ENCODE measurements around the gene LARP1. TPM values are rescaled to one million over a fixed set of nuclear protein-coding genes. Genes with fewer than 3 reads are reported as not detected.
A peak's percentile ranks its signal among the peaks of the same experiment; 100 is the strongest.

The LARP1 gene
- total RNA-seq, 2 experiments from 2014 or later = 225 to 339 TPM

DNA sequence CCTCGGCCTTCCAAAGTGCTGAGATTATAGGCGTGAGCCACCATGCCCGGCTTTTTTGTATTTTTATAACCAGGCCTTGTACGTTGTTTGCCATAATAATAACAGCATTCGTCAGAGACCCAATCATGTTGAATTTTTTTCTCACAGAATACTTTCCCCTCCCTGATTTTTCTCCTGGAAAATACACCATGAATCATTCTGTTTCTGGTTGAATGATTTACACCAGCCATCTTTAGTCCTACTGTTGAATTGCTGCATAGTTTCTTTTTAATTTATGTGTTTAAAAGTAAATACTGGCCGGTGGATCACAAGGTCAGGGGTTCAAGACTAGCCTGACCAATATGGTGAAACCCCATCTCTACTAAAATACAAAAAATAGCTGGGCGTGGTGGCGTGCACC, 106.8 kb downstream of the LARP1 start:
- CTCF ChIA-PET = no interaction called here
- Mint-ChIP-seq H3K4me3 (no peak overlapping the region), H3K27ac (peak overlapping the region; percentile 47), H3K27me3 (no peaks in the 10 kb centered on the region), H3K36me3 (ENCODE audit: low read depth) (peaks cover 64% of the 10 kb centered on the region), H3K9me3 (ENCODE audit: low read depth) (no peaks in the 10 kb centered on the region), H3K4me1 (peaks cover 59% of the 10 kb centered on the region)
- POLR2A ChIA-PET = no interaction called here
- no peak for ATAC-seq
- intact Hi-C loops (cut with DNase I, micrococcal nuclease) = no loop called here
- no peak for DNase-seq

DNA sequence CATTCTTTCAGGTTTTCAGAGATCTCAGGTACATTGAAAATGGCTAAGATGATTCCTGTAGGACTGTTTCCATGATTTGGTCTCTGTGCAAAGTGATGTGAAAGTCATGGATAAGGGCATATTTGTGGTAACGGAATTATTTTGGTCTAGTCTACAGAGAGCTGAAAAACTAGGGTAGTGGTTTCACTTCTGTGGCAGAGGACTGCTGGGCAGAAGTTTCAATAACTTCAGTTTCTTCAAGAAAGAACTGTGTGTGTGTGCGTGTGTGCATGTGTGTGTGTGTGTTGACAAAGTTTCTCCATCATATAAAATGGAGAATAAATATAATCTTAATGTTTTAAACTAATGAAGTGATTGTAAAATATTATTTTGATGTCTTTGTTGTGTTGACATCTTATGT, 107.6 kb downstream of the LARP1 start:
- CTCF ChIA-PET = interaction anchor here (0.9 kb wide), 1 partner anchor 26 kb away, joined by 4 read pairs; no protein-coding TSS in a partner anchor
- Mint-ChIP-seq H3K4me1 (peaks cover 59% of the 10 kb centered on the region), H3K27ac (peak overlapping the region; percentile 77), H3K9me3 (ENCODE audit: low read depth) (no peaks in the 10 kb centered on the region), H3K4me3 (no peak overlapping the region), H3K36me3 (ENCODE audit: low read depth) (peaks cover 67% of the 10 kb centered on the region), H3K27me3 (no peaks in the 10 kb centered on the region)
- ATAC-seq = no peak
- intact Hi-C loops (cut with DNase I, micrococcal nuclease) = no loop called here
- POLR2A ChIA-PET = no interaction called here
- no peak for DNase-seq

DNA sequence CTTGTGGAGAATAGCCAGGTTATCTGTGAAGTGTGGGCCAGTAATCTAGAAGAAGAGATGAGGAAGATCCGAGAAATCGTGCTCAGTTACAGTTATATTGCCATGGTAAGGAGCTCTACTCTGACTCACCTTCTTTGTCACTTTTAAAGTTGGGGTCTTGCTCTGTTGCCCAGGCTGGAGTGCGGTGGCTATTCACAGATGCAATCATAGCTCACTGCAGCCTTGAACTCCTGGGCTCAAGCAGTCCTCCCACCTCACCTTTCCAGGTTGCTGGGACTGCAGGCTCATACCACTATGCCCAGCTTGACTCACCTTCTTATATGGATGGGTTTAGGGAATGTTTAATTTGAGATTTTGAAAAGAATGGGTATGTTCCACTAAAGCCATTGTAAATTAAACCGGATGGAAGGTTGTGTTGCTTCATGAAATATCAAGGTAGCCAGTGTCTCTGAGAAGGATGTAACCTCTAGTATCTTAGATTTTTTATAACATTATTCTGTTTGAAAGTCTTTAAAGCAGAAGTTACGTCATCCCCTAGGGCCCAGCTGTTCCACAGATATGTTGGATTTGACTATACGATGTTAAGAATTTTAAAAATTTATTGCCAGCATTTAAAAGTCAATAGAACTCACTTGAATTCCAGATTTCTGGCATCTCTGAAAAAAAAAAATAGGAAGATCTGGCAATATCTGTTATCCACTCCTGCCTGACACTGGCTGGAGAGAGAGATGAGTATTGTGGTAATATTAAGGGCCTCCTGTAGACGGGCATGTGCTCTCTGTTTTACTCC, 108.3 kb downstream of the LARP1 start:
- Mint-ChIP-seq H3K27me3 (no peaks in the 10 kb centered on the region), H3K9me3 (ENCODE audit: low read depth) (no peaks in the 10 kb centered on the region), H3K4me1 (peaks cover 59% of the 10 kb centered on the region), H3K27ac (peak overlapping the region; percentile 42), H3K4me3 (no peak overlapping the region), H3K36me3 (ENCODE audit: low read depth) (peaks cover 67% of the 10 kb centered on the region)
- ChIA-PET POLR2A (no interaction called here), CTCF (interaction anchor here (0.9 kb wide), 1 partner anchor 25 kb away, joined by 4 read pairs; no protein-coding TSS in a partner anchor)
- intact Hi-C loops (cut with DNase I, micrococcal nuclease) = no loop called here
- ATAC-seq (no peak), DNase-seq (no peak)

DNA sequence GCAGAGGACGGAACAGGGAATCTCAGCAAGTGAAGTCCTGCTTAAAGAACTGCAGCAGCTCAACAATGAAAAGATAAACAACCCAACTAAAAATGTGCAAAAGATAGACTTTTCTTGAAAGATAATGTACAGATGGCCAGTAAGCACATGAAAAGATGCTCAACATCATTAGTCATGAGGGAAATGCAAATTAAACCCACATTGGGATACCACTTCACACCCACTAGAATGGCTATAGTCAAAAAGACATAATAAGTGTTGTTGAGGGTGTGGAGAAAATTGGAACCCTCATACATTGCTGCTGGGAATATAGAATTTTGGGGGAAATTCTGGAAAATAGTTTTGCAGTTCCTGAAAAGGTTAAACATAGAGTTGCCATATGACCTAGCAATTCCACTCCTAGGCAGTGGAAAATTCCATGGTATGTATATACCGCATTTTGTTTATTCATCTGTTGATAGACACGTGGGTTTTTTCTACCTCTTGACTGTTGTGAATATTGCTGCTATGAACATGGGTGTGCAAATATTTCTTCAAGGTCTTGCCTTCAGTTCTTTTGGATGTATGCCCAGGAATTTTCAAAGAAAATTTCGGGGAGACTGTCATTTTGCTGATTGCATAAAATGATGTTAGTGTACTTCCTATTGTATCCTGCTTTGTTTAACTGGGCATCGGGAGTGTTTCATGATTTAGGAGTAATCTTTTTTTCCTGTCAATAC, 110.4 kb downstream of the LARP1 start:
- CTCF ChIA-PET = no interaction called here
- POLR2A ChIA-PET = no interaction called here
- DNase-seq (no peak), ATAC-seq (no peak)
- Mint-ChIP-seq H3K36me3 (ENCODE audit: low read depth) (peaks cover 61% of the 10 kb centered on the region), H3K4me1 (peaks cover 49% of the 10 kb centered on the region), H3K9me3 (ENCODE audit: low read depth) (no peaks in the 10 kb centered on the region), H3K4me3 (no peak overlapping the region), H3K27me3 (no peaks in the 10 kb centered on the region), H3K27ac (peak overlapping the region; percentile 29)
- intact Hi-C loops (cut with DNase I, micrococcal nuclease) = no loop called here

DNA sequence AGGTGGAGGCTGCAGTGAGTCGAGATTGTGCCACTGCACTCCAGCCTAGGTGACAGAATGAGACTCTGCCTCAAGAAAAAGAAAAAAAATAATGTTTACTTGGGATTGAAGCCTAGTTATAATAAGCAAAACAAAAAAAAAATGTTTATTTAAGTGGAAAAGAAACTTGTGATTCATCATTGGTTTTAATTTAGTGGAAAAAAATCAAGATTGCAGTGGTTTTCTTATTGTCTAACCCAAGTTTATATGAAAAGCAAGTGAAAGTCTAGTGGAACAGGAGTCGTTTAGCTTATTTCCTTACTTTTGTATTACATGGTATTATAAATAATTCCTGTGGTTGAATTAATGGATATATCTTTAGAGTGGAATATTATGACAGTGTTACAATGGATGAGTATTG, 111.7 kb downstream of the LARP1 start:
- Mint-ChIP-seq H3K27ac (peak overlapping the region; percentile 28), H3K36me3 (ENCODE audit: low read depth) (peaks cover 62% of the 10 kb centered on the region), H3K27me3 (no peaks in the 10 kb centered on the region), H3K4me1 (peaks cover 39% of the 10 kb centered on the region), H3K4me3 (no peak overlapping the region), H3K9me3 (ENCODE audit: low read depth) (no peaks in the 10 kb centered on the region)
- no peak for DNase-seq
- ChIA-PET CTCF (interaction anchor here (0.6 to 1.2 kb wide), 4 partner anchors 10 to 218 kb away, joined by 3 to 5 read pairs (median 4); no protein-coding TSS in a partner anchor), POLR2A (no interaction called here)
- intact Hi-C loops (cut with DNase I, micrococcal nuclease) = no loop called here
- no peak for ATAC-seq

Small RNAs within 50 kb of the gene (microRNA-seq; reads per million reads assigned to microRNA genes)
- gene MIR378H (ENCODE audit: borderline replicate concordance) = not detected

Other genes with a start within 250 kb of the LARP1 start
- under 1 TPM in 1 of 2 experiments, not detected in 1; 0.14 TPM for gene FAXDC2, start 95.2 kb downstream of the LARP1 start, total RNA-seq
- 10 to 100 TPM; 61.8 to 78.1 TPM for gene CNOT8, start 103.2 kb downstream of the LARP1 start, total RNA-seq
- gene GEMIN5, start 182.8 kb downstream of the LARP1 start, total RNA-seq = 10 to 100 TPM; 32.9 to 33.0 TPM
- 10 to 100 TPM; 77.2 to 86.7 TPM for gene MRPL22, start 185.7 kb downstream of the LARP1 start, total RNA-seq